Measurements from ENCODE around the gene ZDHHC22. TPM values are rescaled to one million over a fixed set of nuclear protein-coding genes. Genes with fewer than 3 reads are reported as not detected.

Gene ZDHHC22
- total RNA-seq, 1 experiment from 2014 or later = 11.3 TPM

DNA sequence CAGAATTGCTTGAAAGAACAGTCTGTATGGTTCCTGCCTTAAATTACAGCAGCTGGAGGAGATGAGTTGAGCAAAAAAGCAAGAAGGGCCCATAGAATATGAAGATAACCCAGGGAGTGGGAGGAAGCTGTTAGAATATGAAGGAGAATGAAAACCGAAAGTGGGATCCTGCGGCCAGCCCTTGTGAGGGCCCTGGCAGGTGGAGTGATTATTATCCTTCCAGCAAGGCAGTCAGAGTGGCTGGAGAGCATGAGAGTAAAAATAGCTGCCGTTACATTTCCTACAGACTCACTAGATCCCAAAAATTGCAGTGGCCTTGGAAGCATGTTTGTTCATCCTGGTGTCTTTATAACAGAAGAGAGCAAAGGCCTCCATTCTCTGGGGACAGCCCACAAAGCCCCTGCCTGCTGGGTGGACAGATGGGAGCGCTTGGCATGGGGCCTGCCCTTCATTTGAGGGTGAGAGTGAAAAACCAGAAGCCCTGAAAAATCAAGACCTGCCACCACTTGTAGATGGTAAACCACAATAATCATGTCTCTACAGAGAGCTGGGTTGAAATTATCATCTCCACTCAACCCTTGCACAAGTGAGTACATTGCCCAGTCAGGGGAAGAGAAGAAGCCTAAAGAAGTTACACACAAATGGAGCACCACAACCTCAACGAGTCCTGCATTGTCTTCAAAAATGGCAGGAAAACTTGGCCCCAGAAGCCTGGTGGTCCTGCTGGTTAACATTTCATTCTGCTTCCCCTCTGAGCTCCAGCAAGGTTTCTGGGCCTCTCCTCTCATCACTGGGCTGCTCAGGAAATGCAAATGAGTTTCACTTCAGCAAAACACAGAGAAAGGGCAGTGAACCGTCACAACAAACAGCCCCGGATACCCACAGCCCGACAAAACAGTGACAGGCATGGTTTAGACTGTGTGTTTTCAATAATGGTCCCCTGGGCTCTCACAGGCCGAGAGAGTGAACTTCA, 20.5 kb downstream of the ZDHHC22 start:
- Histone ChIP-seq H3K79me1 (ENCODE audit: insufficient read depth, low read depth, low read length, poor library complexity, severe bottlenecking) (no peaks in the 10 kb centered on the region), H2BK120ac (ENCODE audit: low read depth, low read length, poor library complexity, severe bottlenecking) (no peak overlapping the region), H2BK12ac (ENCODE audit: insufficient read length, low read depth, low read length) (no peak overlapping the region), H4K5ac (ENCODE audit: insufficient read length, low read depth, low read length) (no peak overlapping the region), H4K91ac (ENCODE audit: insufficient read length, low read depth, low read length) (no peak overlapping the region), H3K56ac (ENCODE audit: insufficient read length, low read depth, low read length) (no peak overlapping the region), H3K27me3 (ENCODE audit: insufficient read depth, low read length) (no peaks in the 10 kb centered on the region), H3K14ac (ENCODE audit: insufficient read depth, low read length) (no peak overlapping the region), H3K4me2 (ENCODE audit: insufficient read depth, insufficient read length, low read length) (no peak overlapping the region), H4K20me1 (ENCODE audit: control insufficient read depth, insufficient read depth, insufficient read length) (no peaks in the 10 kb centered on the region), H2BK20ac (ENCODE audit: low read depth, low read length, poor library complexity, severe bottlenecking) (no peak overlapping the region), H3K27ac (ENCODE audit: insufficient read length, low read depth, low read length) (peak overlapping the region; percentile 31), H2BK5ac (ENCODE audit: insufficient read length, low read length) (no peak overlapping the region), H3K23ac (ENCODE audit: insufficient read length, low read depth, low read length) (no peak overlapping the region), H3T11ph (ENCODE audit: low read length) (no peak overlapping the region), H3K4me1 (ENCODE audit: insufficient read depth, low read length) (peaks cover 18% of the 10 kb centered on the region; the same call in 1 of the 2 replicates), H2AFZ (ENCODE audit: low read length) (no peak overlapping the region), H3K9ac (ENCODE audit: extremely low read depth, insufficient read length, low read length) (no peak overlapping the region), H2AK5ac (ENCODE audit: insufficient read length, low read length) (no peak overlapping the region), H3K18ac (ENCODE audit: insufficient read length, low read depth, low read length) (no peak overlapping the region), H2BK15ac (ENCODE audit: low read depth, low read length) (no peak overlapping the region), H3K9me3 (ENCODE audit: control insufficient read depth, low read depth, low read length) (no peaks in the 10 kb centered on the region), H3K23me2 (ENCODE audit: insufficient read length, low read depth, low read length, poor library complexity, severe bottlenecking) (peaks cover 8% of the 10 kb centered on the region), H4K8ac (replicated peaks; ENCODE audit: insufficient read length, low read depth, low read length) (no peak overlapping the region), H3K4ac (ENCODE audit: low read depth, low read length) (no peak overlapping the region), H3K79me2 (ENCODE audit: insufficient read depth, low read length) (no peaks in the 10 kb centered on the region)
- Mint-ChIP-seq H3K27ac (peak overlapping the region; percentile 20 to 76 (median 65); a peak in 6 of 7 replicates), H3K36me3 (ENCODE audit: insufficient read depth in 1 of 3, low read depth in 3 of 3) (peaks cover 2 to 25% (median 7%) of the 10 kb centered on the region in 3 experiments; a peak in 5 of 7 replicates), H3K27me3 (ENCODE audit: low read depth) (peaks cover 16% of the 10 kb centered on the region), H3K4me3 (0 out of 5 replicates have a peak overlapping the region, but pooled peaks of 1 of the 2 experiments have one; percentile 47), H3K4me1 (peaks cover 42 to 45% of the 10 kb centered on the region in 2 experiments), H3K9me3 (no peaks in the 10 kb centered on the region; a peak in 2 of 5 replicates)
- TF ChIP-seq, protein P1, sequence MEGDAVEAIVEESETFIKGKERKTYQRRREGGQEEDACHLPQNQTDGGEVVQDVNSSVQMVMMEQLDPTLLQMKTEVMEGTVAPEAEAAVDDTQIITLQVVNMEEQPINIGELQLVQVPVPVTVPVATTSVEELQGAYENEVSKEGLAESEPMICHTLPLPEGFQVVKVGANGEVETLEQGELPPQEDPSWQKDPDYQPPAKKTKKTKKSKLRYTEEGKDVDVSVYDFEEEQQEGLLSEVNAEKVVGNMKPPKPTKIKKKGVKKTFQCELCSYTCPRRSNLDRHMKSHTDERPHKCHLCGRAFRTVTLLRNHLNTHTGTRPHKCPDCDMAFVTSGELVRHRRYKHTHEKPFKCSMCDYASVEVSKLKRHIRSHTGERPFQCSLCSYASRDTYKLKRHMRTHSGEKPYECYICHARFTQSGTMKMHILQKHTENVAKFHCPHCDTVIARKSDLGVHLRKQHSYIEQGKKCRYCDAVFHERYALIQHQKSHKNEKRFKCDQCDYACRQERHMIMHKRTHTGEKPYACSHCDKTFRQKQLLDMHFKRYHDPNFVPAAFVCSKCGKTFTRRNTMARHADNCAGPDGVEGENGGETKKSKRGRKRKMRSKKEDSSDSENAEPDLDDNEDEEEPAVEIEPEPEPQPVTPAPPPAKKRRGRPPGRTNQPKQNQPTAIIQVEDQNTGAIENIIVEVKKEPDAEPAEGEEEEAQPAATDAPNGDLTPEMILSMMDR (conservative IDR thresholded peaks at IDR 0.05) = no peak
- peak; percentile 27 for DNase-seq
- no CpG with 5 or more reads among the region's 9 CpGs for WGBS (ENCODE audit: extremely low coverage, insufficient read length, low lambda C conversion rate)

All from H9 (cell line).